Caco-2 (cell line): ENCODE measurements around the gene A2M. TPM values are rescaled to one million over a fixed set of nuclear protein-coding genes. Genes with fewer than 3 reads are reported as not detected.

Experiments
- BruUV-seq: library from RNA; stranded (reverse); fragments of 400-500 nt; replicated peaks from 2 replicates; lab custom pipeline; 2021; lab: Mats Ljungman, UMichigan
- CTCF ChIA-PET: fragments of 300-600 bp; sonication (Branson Sonifier 250); formaldehyde crosslinking; loops from one replicate; lab custom pipeline; 2022; ENCODE audit warnings: antibody characterized with exemption; lab: Charles Lee
- POLR2A ChIA-PET: fragments of 300-600 bp; sonication (Branson Sonifier 250); formaldehyde crosslinking; loops from one replicate; lab custom pipeline; 2022; ENCODE audit warnings: antibody characterized with exemption; lab: Charles Lee
- DNase-seq, 2 experiments: peaks; one replicate each; pipeline versions ENCODE4 v3.0.0 to v3.0.0-alpha.2; 2020 to 2022
- H3K27me3 ChIP-seq: replicated peaks from 2 replicates; pipeline ENCODE4 v1.6.0; 2011; ENCODE audit warnings: low read length; ENCODE audit not compliant: control insufficient read depth, insufficient read depth
- H3K36me3 ChIP-seq: 2 replicates; pipeline ENCODE4 v1.5.1; 2011; ENCODE audit warnings: low read length; ENCODE audit not compliant: control insufficient read depth, insufficient read depth
- H3K4me1 ChIP-seq: fragments of 250-450 bp; sonication (Bioruptor Pico); 2 replicates; pipeline ENCODE4 v1.5.1; 2020; ENCODE audit warnings: mild to moderate bottlenecking
- H3K4me3 ChIP-seq: 2 replicates; pipeline ENCODE4 v1.5.1; 2011; ENCODE audit warnings: low read depth, mild to moderate bottlenecking, control low read depth, low read length
- H3K9me3 ChIP-seq: fragments of 250-450 bp; sonication (Bioruptor Pico); 2 replicates; pipeline ENCODE4 v1.5.1; 2020; ENCODE audit warnings: mild to moderate bottlenecking, moderate library complexity
- H3K27ac Mint-ChIP-seq: one replicate; pipeline ENCODE4 v1.8.0; 2022; ENCODE audit warnings: mixed read lengths; ENCODE audit not compliant: unreplicated experiment
- H3K27me3 Mint-ChIP-seq: one replicate; pipeline ENCODE4 v1.8.0; 2022; ENCODE audit warnings: mixed read lengths; ENCODE audit not compliant: insufficient read depth, unreplicated experiment
- H3K36me3 Mint-ChIP-seq: one replicate; pipeline ENCODE4 v1.8.0; 2022; ENCODE audit warnings: mild to moderate bottlenecking, mixed read lengths; ENCODE audit not compliant: insufficient read depth, unreplicated experiment
- H3K4me1 Mint-ChIP-seq: one replicate; pipeline ENCODE4 v1.8.0; 2022; ENCODE audit warnings: low read depth, mixed read lengths; ENCODE audit not compliant: unreplicated experiment
- H3K4me3 Mint-ChIP-seq: one replicate; pipeline ENCODE4 v1.8.0; 2022; ENCODE audit warnings: mild to moderate bottlenecking, moderate library complexity, mixed read lengths; ENCODE audit not compliant: unreplicated experiment
- H3K9me3 Mint-ChIP-seq: one replicate; pipeline ENCODE4 v1.8.0; 2022; ENCODE audit warnings: mixed read lengths; ENCODE audit not compliant: unreplicated experiment
- intact Hi-C: fragments of 100-400 bp; cut with micrococcal nuclease; formaldehyde crosslinking; loops from one replicate; pipeline ENCODE4 v1.10.0; 2022; ENCODE audit not compliant: unreplicated experiment
- total RNA-seq: library from RNA; stranded (reverse); gene quantifications from 2 replicates; pipeline ENCODE4 v1.2.3, GENCODE V29; 2022
- TF ChIP-seq, protein P1 (sequence below), 2 experiments: fragments of 200-600 bp in 1 of 2; IDR thresholded peaks; 1 replicate in 1 of 2; 2 replicates in 1 of 2; pipeline versions ENCODE4 v1.5.1 to v1.8.0; 2011 to 2022; ENCODE audit warnings: antibody characterized with exemption in 1 of 2, control low read depth in 1 of 2, inconsistent platforms in 1 of 2, low read depth in 1 of 2, low read length in 1 of 2, mild to moderate bottlenecking in 1 of 2, moderate library complexity in 1 of 2; ENCODE audit not compliant: insufficient read depth in 1 of 2, severe bottlenecking in 1 of 2, unreplicated experiment in 1 of 2

A2M gene
- total RNA-seq, 1 experiment from 2014 or later = 1.00 TPM

DNA sequence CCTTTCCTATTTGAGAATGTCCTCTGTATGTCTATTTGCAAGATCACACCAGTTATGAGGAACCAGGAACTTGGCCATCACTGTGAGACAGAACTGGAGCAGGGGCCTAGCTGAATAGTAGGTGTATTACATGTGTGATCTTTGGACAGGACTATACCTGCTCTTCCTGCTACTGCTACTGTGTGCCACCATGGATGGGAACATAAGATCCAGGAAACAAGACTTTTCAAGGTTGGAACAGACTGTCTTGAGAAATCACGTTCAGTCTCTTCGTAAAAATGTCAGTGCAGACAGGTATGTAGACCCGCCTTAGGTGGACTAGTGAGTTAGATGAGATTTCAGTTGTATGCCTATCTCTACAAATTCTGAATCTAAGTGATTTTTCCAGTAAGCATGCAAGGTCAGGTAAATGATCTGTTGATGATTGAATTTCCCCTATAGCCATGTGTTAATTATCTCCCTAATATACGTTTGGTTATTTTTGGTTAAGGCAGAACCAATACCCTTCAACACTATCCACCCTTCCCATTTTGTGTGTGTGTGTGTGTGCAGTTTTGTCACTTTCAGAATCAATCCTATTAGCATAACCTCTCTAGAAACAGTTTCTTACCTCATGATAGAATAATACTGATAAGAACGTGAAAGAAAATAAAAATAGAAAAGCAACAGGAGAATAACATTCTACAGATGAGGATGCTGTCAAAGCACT, 7.1 kb downstream of the A2M start:
- H3K9me3 ChIP-seq = no peaks in the 10 kb centered on the region
- BruUV-seq = no TSS peak
- H3K4me3 Mint-ChIP-seq = no peak overlapping the region
- TF ChIP-seq, protein P1, sequence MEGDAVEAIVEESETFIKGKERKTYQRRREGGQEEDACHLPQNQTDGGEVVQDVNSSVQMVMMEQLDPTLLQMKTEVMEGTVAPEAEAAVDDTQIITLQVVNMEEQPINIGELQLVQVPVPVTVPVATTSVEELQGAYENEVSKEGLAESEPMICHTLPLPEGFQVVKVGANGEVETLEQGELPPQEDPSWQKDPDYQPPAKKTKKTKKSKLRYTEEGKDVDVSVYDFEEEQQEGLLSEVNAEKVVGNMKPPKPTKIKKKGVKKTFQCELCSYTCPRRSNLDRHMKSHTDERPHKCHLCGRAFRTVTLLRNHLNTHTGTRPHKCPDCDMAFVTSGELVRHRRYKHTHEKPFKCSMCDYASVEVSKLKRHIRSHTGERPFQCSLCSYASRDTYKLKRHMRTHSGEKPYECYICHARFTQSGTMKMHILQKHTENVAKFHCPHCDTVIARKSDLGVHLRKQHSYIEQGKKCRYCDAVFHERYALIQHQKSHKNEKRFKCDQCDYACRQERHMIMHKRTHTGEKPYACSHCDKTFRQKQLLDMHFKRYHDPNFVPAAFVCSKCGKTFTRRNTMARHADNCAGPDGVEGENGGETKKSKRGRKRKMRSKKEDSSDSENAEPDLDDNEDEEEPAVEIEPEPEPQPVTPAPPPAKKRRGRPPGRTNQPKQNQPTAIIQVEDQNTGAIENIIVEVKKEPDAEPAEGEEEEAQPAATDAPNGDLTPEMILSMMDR (IDR thresholded peaks at IDR 0.05; ENCODE audit: insufficient read depth in 1 of 2, low read depth in 1 of 2, low read length in 1 of 2, severe bottlenecking in 1 of 2, unreplicated experiment in 1 of 2) = no peak
- H3K36me3 ChIP-seq = no peaks in the 10 kb centered on the region
- H3K4me1 ChIP-seq = peaks cover 2% of the 10 kb centered on the region
- peaks cover 20% of the 10 kb centered on the region for H3K9me3 Mint-ChIP-seq
- H3K27me3 Mint-ChIP-seq = no peaks in the 10 kb centered on the region
- DNase-seq = no peak
- H3K27ac Mint-ChIP-seq = no peak overlapping the region
- no peaks in the 10 kb centered on the region for H3K27me3 ChIP-seq
- H3K36me3 Mint-ChIP-seq = no peaks in the 10 kb centered on the region
- POLR2A ChIA-PET = no interaction called here
- intact Hi-C loops = no loop called here
- CTCF ChIA-PET = no interaction called here
- H3K4me3 ChIP-seq = no peak overlapping the region
- H3K4me1 Mint-ChIP-seq = no peaks in the 10 kb centered on the region

DNA sequence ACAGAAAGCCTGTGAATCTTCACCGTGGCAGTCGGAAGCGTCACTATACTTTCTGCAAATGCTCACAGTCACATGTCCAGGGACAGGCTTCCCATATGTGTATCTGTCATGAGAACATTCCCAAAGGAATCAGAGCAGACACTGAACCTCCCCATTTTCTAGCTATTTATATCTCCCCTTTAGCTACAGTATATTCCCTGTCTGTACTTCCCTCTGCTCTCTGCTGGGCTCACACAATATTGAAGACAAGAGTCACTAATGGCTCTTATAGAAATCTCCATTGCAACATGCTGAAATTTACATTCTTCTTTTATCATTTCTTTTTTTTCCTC, 8.2 kb downstream of the A2M start:
- Histone ChIP-seq H3K4me3 (no peak overlapping the region), H3K27me3 (no peaks in the 10 kb centered on the region), H3K4me1 (no peaks in the 10 kb centered on the region), H3K9me3 (no peaks in the 10 kb centered on the region), H3K36me3 (no peaks in the 10 kb centered on the region)
- no peak for DNase-seq
- no TSS peak for BruUV-seq
- H3K27me3 Mint-ChIP-seq = no peaks in the 10 kb centered on the region
- TF ChIP-seq, protein P1 (IDR thresholded peaks at IDR 0.05; ENCODE audit: insufficient read depth in 1 of 2, low read depth in 1 of 2, low read length in 1 of 2, severe bottlenecking in 1 of 2, unreplicated experiment in 1 of 2) = no peak
- no peak overlapping the region for H3K27ac Mint-ChIP-seq
- H3K36me3 Mint-ChIP-seq = no peaks in the 10 kb centered on the region
- ChIA-PET CTCF (no interaction called here), POLR2A (no interaction called here)
- H3K4me1 Mint-ChIP-seq = no peaks in the 10 kb centered on the region
- intact Hi-C loops = no loop called here
- no peak overlapping the region for H3K4me3 Mint-ChIP-seq
- peaks cover 10% of the 10 kb centered on the region for H3K9me3 Mint-ChIP-seq

DNA sequence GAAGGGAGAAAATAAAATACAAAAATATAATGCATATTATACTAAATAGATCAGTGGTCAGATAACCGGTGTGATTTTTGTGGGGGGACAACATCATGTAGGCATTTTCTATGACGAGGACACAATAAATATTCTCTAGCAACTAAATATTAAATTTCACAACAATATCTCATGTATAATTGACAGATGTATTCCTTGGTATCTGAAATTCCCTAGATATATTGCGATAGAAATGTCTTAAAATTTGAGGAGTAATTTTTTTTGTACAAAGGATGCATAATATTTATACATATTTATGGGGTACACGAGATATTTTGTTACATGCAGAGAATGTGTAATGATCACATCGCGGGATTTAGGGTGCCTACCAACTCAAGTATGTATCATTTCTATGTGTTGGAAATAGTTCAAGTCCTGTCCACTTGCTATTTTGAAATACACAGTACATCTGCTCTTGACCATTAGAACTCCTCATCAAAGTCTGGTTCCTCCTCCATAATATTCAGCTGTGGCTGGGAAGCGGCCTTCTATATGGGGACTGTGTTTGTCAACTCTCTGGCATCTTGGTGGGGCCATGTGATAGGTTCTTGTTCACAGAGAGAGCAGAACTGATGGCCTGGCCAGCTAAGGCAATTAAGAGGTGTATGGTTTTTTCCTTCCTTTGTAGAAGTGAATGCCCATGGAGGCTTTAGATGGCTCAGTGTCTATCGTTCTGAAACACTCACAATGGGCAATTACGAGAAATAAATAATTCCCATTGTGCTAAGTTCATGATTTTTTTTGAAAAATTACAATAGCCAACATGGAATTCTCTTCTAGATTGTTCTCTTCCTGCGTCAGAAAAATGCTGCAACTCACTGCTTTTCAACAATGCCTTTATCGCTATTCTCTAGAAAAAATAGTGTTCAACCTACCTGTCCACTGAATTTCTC, 8.8 kb downstream of the A2M start:
- H3K4me3 Mint-ChIP-seq = no peak overlapping the region
- H3K4me1 Mint-ChIP-seq = no peaks in the 10 kb centered on the region
- Histone ChIP-seq H3K36me3 (no peaks in the 10 kb centered on the region), H3K4me1 (no peaks in the 10 kb centered on the region), H3K9me3 (no peaks in the 10 kb centered on the region), H3K4me3 (no peak overlapping the region), H3K27me3 (no peaks in the 10 kb centered on the region)
- TF ChIP-seq, protein P1 (IDR thresholded peaks at IDR 0.05; ENCODE audit: insufficient read depth in 1 of 2, low read depth in 1 of 2, low read length in 1 of 2, severe bottlenecking in 1 of 2, unreplicated experiment in 1 of 2) = no peak
- H3K9me3 Mint-ChIP-seq = peaks cover 10% of the 10 kb centered on the region
- POLR2A ChIA-PET = no interaction called here
- H3K36me3 Mint-ChIP-seq = no peaks in the 10 kb centered on the region
- CTCF ChIA-PET = no interaction called here
- H3K27me3 Mint-ChIP-seq = no peaks in the 10 kb centered on the region
- intact Hi-C loops = no loop called here
- no TSS peak for BruUV-seq
- no peak for DNase-seq
- H3K27ac Mint-ChIP-seq = no peak overlapping the region
